ENCODE measurements around the gene TUNAR.

TUNAR gene

GRCh38 chr14:95931384-95931783, 54.8 kb downstream of the TUNAR start:
- no peak for TF ChIP-seq CTCF (IDR thresholded peaks at IDR 0.05; ENCODE audit: borderline replicate concordance, control extremely low read depth, extremely low read depth, insufficient read depth, missing control alignments)
- in situ Hi-C loops (cut with MboI; ENCODE audit: low sequenced_read_pairs, unreplicated experiment) = no loop called here
- DNase-seq (ENCODE audit: low spot score) = no peak

- no peak for DNase-seq (ENCODE audit: low spot score)
- in situ Hi-C loops (cut with MboI; ENCODE audit: low sequenced_read_pairs, unreplicated experiment) = no loop called here
- TF ChIP-seq CTCF (IDR thresholded peaks at IDR 0.05; ENCODE audit: borderline replicate concordance, control extremely low read depth, extremely low read depth, insufficient read depth, missing control alignments) = no peak
These were observed 58.7 kb downstream of the TUNAR start for GRCh38 chr14:95935228-95935822.

GRCh38 chr14:95936041-95936440, 59.4 kb downstream of the TUNAR start:
- DNase-seq (ENCODE audit: low spot score) = no peak
- TF ChIP-seq CTCF (IDR thresholded peaks at IDR 0.05; ENCODE audit: borderline replicate concordance, control extremely low read depth, extremely low read depth, insufficient read depth, missing control alignments) = no peak
- in situ Hi-C loops (cut with MboI; ENCODE audit: low sequenced_read_pairs, unreplicated experiment) = no loop called here

GRCh38 chr14:95939335-95939734, 62.7 kb downstream of the TUNAR start:
- in situ Hi-C loops (cut with MboI; ENCODE audit: low sequenced_read_pairs, unreplicated experiment) = no loop called here
- no peak for DNase-seq (ENCODE audit: low spot score)
- TF ChIP-seq CTCF (IDR thresholded peaks at IDR 0.05; ENCODE audit: borderline replicate concordance, control extremely low read depth, extremely low read depth, insufficient read depth, missing control alignments) = no peak

GRCh38 chr14:95941897-95942296, 65.3 kb downstream of the TUNAR start:
- no peak for TF ChIP-seq CTCF (IDR thresholded peaks at IDR 0.05; ENCODE audit: borderline replicate concordance, control extremely low read depth, extremely low read depth, insufficient read depth, missing control alignments)
- no peak for DNase-seq (ENCODE audit: low spot score)
- in situ Hi-C loops (cut with MboI; ENCODE audit: low sequenced_read_pairs, unreplicated experiment) = no loop called here

GRCh38 chr14:95943699-95944098, 67.1 kb downstream of the TUNAR start:
- no peak for DNase-seq (ENCODE audit: low spot score)
- TF ChIP-seq CTCF (IDR thresholded peaks at IDR 0.05; ENCODE audit: borderline replicate concordance, control extremely low read depth, extremely low read depth, insufficient read depth, missing control alignments) = no peak
- in situ Hi-C loops (cut with MboI; ENCODE audit: low sequenced_read_pairs, unreplicated experiment) = no loop called here
